NCI-H2029 (cell line): ENCODE measurements around the gene FBXL2.

ENCODE experiments used
- DNase-seq: peaks from one replicate; lab custom pipeline; 2025; lab: John Stamatoyannopoulos, UW

The FBXL2 gene, protein sequence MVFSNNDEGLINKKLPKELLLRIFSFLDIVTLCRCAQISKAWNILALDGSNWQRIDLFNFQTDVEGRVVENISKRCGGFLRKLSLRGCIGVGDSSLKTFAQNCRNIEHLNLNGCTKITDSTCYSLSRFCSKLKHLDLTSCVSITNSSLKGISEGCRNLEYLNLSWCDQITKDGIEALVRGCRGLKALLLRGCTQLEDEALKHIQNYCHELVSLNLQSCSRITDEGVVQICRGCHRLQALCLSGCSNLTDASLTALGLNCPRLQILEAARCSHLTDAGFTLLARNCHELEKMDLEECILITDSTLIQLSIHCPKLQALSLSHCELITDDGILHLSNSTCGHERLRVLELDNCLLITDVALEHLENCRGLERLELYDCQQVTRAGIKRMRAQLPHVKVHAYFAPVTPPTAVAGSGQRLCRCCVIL

DNA sequence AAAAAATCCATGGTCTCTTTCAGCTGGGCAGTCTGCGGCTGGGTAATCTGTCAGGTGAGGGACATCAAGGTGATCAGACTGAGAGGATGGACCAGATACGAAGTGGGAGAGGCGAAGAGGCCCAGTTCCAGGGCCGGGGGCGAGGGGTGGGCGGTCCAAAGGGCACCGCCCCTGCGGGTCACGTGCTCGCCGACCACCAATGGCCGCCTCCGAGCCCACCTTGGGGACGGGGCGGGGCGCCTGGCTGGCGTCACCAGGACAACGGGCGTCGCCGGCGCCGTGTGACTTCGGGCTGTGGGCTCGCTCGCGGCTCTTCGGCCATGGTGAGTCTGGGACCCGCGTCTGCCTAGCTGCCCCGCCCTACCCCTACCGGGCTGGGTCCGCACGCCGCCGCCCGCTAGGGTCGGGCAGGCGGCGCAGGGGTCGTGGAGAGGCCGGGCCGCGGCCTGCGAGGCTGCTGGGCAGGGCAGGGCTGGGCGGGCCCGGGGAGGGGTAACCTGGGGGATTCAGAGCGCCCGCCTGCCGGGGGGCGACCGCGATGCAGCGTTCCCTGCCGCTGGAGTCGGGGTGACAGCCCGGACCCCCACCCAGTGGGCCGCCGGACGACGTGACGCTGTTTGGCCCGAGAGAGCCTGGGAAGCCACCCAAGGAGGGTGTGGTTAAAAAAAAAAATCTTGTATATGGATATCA is at the start of gene FBXL2:
TSS of gene FBXL2 (plus strand) at position 250 of the 690 bp plus-strand sequence. CDS start at position 321, 71 bp downstream.
- peak; percentile 84 for DNase-seq

DNA sequence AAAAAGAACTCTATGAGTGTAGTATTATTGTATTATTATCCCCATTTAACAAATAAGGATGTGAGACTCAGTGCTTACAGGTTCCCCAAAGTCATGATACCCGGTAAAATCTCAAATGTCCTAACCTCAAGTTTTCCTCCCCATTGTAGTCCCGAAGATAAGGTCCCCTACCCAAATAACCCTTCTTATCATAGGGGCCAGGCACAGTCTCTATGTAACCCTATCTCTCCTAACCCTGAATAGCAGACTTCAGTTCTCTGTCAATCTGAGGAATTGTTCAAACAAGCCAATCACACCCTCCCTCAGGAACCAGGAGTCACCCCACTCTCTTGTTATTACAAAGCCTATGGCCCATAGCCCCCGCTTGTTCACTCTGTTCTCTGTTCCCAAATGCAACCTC is 48.2 kb upstream of the FBXL2 start:
- no peak for DNase-seq

DNA sequence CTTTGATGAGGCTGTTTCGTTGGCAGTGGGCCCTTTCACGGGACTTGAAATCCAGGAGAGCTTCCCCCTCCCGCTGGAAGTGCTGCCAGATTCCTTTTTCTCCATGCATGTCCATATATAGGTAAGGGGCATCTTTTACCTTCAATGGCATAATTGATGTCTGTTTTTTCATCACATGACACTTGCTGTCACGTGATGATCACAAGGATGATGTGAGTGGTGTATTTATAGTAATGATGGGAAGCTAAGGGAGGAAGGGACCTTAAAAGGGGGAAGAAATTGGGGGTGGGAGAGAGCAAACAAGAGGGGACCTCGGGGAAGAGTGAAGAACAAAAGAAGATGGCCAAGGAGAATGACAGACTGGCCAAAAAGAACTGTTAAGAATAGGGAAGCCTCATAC is 47.3 kb upstream of the FBXL2 start:
- peak; percentile 39 for DNase-seq

DNA sequence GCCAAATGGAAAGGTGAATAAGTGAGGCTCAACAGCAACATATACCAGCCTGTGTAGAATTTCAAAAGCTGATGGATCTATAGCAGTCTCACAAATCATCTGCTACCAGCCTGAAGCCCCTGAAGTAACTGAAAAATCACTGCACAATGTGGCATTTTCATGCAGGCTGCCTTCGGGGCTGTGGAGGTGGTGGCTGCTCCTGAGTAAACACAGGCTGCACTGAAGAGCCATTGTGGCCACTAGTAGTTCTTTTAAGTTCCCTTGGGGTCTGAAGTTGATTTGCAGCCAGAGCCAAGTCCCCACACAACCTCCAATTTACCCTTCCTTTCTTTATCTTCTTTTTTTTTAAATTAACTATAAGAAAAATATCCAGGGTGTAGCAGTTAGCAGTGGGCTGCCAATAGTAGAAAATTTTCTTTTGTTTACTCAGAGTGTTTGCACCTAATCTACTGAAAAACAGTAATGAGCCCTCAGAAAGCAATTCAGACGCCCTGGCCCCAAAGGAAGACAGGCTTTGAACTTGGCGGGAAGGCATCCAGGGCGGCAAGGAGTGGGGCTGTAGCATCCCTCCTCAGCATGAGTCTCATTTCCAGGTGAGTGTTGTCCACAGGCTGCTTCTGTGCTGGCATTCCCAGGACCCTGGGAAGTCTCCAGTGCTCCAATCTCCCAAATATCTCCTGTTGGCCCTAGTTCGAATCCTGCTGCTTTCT is 45.3 kb upstream of the FBXL2 start:
- DNase-seq, result no peak

DNA sequence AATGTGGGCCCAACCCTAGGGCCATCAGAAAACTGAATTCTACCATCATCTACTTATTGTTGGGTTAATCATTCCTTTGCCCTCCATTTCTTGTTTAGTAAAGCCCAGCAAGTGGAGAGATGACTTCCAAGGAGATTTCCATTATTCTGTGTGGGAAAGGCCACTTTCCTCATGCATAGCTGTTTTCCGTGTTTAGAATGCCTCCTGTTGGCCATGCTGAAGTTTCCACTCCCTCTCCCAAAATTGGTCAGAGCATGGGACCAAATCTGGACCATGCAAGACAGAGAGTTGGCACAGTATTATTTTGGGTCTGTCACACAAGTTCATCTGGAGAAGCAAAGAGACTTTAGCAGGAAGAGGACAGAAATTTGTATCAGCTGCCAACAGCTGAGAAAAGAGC is 43.4 kb upstream of the FBXL2 start:
- DNase-seq, result no peak

DNA sequence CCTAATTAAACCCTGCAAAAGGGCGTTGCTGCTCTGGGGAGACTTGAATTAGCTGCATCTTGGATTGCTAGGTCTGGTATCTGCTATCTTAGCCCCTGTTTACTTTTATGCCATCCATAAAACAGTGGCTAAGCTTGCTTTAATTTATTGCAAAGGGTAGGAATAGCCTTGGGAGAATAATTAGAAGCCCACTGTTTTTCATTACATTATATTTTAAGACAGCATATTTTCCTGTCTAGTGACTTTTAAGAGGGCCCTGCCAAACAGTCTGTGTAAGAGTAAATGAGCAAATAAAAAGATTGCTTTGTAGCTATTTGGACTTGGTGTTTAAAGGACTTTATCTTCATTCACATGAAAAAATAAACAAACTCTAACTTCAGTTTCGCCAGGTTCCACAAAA is 41.2 kb upstream of the FBXL2 start:
- DNase-seq, result no peak

DNA sequence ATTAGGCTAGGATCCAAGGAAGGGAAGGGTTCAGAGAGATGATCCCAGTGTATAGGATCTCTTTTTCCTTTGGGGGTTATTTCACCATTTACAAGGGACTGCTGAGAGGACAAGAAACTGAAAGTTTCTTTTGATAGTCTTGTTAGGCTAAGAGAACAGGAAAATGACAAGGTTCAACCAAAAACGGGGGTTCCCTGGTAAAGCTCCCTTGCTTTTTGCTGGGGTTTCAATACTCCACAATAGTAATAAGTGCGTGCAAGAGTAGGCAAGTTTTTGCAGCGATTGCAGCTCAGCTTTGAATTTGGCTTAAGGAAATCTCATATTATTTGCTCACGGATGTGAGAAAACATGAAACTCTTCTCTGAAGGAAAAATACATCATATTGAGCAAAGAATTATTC is 39.8 kb upstream of the FBXL2 start:
- no peak for DNase-seq

DNA sequence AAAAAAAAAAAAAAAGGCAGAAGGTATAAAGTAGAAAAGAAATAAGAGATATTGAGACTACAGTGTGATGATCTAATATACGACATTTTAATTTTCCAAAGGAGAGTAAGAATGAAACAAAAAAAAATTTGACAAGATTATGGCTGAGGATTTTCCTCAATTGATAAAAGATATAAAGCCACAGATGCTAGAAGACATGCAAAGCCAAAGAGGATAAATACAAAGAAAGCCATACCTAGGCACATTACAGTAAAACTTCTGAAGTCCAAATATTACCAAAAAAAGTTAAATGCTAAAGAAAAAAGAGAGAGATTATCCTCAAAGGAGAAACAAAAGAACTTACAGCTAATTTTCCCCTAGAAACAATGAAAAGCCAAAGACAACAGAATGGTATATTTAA is 38.3 kb upstream of the FBXL2 start:
- no peak for DNase-seq

DNA sequence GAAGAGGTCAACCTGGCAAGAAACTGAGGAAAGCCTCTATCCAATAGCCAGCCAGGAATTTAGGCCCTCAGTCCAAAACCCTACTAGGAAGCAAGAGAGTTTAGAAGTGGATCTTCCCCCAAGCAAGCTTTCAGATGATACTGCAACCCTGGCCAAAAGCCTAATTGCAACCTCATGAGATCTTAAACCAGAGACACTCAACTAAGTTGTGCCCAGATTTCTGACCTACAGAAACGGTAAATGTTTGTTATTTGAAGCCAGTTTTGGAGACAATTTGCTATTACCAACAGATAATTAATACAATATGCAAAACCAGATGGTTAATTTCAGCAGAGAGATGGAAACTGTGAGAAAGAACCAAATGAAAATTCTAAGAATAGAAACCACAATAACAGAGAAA is 37.0 kb upstream of the FBXL2 start:
- DNase-seq, result no peak

DNA sequence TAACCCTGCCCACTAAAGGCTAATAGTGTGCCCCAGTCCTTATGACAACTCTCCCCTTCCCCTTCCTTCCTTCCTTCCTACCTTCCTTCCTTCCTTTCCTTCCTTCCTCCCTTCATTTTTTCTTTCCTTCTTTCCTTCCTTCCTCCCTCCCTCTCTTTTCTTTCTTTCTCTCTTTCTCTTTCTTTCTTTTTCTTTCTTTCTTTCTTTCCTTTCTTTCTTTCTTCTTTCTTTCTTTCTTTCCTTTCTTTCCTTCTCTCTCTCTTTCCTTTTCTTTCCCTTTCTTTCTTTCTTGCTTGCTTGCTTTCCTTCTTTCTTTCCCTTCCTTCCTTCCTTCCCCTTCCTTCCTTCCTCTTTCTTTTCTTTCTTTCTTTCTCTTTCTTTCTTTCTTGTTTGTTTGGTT is 30.5 kb upstream of the FBXL2 start:
- DNase-seq, result no peak

DNA sequence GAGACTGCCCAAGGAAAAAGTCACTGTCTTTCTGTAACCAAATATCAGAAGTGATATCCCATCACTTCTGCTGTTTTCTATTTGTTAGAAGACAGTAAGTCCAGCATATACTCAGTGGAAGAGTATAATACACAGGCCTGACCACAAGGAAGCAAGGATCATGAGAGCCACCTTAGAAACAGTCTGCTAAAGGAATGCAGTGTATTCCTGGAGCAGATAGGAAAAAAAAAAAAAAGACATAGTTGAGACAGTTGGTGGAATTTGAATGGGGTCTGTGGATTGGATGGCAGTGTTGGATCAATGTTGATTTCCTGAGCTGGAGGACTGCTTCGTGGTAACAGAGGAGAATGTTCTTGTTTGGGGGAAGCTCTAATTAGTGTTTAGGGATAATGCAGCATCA is 26.5 kb upstream of the FBXL2 start:
- no peak for DNase-seq

DNA sequence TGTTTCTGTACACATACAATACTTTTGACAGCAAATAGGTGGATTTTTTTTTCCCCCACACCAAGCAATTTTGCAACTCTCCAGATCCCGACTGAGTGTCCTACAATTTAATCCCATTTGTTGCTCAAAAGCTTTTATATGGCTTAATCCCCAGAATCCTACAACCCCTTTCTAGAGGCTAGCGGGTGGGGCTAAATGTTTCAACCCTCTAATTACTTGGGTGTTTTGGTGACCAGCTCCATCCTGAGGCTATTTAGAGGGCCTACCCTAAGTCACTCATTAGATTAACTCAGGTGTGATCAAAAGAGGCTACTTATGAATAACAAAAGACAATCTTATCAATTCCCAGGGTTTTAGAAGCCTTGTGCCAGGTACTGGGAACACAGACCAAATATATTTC is 21.0 kb upstream of the FBXL2 start:
- DNase-seq, result no peak

DNA sequence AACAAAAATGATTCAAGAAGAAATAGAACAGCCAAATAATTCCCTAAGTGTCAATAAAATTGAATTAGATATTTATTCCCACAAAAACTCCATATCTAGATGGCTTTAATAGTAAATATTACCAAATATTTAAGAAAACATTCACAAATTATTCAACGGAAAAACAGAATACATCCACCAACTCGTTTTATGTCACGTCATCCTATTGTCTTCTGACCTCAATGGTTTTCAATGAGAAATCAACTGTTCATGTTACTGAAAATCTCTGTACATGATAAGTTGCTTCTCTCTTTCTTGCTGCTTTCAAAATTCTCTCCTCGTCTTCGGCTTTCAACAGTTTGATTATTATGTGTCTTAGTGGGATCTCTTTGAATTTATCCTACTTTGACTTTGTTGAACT is 17.1 kb upstream of the FBXL2 start:
- DNase-seq, result no peak

DNA sequence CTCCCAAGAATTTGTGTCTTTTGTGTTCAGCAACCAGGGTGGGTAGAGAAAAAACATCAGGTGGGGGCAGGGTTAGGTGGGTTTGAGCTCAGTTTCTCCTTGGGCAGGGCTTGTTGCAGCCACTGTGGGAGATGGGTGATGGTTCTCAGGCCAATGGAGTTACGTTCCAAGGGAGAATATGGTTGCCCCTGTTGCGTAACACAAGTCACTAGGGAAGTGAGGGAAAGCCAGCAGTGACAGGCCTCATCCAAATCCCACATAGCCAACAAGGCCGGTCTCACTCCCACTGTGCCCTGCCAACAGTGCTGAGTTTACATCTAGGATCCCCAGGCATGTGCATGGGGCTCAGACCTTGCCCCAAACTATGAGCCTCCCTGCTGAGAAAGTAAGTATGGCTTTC is 7.9 kb upstream of the FBXL2 start:
- DNase-seq, result no peak

DNA sequence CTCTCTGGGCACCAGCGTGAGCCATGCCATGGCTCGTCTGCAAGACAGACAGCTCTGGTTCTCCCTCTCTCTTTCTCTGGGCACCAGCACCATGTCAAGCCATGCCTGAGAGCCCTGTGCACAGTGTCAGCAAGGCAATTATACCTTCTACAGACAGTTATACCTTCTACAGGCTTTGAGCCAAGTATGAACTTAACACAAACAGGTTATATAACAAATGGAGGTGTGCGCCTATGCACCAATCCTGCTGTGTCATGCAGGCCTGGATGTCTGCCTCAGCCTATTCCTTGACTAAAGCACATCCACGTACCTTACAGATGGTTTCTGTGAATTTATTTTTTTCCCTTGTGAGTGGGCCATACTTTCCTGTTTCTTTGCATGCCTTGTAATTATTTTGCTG is 5.9 kb upstream of the FBXL2 start:
- no peak for DNase-seq

DNA sequence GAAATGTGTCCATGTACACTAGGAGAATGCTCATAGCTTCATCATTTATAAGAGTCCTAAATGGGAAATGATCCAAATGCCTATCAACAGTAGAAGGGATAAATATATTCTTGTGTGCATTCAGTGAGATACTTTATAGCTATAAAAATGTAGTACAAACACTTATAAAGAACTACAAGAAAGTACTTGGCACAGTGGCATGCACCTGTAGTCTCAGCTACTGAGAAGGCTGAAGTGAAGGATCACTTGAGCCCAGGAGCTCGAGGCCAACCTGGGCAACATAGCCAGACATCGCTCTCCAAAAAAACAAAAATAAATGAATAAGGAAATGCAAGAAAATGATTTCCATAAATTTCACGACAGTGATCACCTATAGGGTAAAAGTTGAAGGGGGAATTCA is 3.6 kb upstream of the FBXL2 start:
- no peak for DNase-seq

DNA sequence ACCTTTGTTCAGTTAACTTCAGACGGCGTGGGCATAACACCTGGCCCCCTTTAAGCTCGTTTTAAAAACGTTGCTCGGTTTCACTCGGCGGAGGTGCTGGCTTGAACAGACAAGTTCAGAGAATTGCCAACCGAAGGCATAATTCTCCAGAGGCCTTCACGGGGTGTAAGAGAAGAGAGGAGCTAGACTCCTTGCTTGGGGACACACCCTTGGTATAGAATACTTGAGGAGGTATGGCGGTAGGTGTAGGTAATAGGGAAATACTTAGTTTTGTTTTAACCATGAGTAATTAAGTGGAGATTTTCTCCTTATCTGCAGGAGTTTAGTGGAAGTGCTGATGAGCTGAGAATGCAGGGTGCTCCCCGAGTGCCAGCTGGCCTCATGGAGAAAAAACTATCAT is 921 bp downstream of the FBXL2 start:
- no peak for DNase-seq

DNA sequence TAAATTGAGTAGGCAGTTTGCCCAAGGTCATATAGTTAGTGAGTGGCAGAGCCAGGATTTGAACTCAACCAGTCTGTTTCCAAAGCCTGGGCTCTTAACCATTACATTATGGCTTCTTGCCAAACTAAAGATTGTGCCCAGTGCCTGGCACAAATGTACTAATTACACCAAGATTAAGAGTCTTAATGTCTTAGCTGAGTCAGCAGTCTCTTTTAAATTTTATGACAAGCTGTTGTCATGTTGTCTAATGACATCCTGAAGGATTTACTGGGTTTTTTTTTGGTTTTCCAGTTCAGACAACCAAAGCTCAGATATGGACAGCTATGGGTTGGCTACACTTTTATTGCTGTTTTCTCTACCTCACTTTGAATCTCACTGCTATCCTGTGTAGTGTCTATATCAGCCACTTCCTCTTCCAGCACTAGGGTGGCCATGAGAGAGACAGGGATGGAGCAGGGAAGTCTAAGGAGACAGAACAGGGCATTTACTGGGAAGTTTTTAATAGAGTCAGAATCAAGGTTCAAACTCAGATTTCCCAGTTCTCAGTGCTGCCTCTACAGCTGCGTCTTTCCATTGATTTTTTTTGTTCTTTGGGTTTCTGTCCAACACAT is 10.5 kb downstream of the FBXL2 start:
- no peak for DNase-seq

DNA sequence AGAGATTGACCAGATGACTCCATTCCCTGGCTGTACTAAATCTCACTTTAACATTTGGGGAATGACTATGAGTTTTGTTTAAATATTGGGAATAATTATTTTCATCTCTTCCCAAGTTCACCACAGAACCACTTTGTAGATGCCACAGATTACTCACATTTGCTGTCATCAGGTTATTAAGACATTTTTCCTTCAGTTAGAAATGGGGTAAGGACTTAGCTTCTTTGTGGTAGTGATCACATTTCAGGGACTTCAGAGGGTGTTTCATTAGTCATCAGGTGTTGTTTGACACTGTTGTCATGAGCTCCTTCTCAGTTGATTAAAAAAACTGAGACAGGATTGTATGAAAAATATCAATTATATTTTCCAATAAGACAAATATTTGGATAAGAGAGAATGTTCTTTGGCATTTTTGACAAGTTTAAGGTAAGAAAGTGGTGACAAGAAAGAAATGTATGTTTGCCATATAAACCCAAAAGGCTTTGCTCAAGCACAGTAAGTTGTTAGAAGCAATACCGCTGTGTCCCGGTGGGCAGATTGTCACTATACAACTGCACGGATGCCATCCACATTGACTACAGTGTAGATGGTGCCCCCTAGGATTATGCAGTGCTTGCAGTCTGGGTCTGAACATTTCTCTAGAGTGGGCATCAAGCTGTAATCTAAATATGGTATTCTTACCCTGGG is 22.3 kb downstream of the FBXL2 start:
- DNase-seq, result no peak

DNA sequence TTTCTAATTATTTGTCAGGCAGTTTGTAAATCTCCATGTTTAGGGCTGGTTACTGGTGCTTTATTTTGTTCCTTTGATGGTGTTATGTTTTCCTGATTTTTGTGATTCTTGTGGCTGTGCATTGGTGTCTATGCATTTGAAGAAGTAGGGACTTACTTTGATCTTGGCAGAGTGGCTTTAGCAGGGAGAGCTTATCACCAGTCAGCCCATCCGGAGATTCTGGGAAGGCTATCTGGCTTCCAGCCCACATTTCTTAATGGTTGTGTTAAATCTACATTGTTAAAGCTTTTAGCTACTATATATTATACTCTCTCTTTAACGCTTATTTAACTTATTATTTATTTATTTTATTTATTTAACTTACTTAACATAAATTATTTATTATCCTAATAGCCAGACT is 35.1 kb downstream of the FBXL2 start:
- DNase-seq, result no peak

DNA sequence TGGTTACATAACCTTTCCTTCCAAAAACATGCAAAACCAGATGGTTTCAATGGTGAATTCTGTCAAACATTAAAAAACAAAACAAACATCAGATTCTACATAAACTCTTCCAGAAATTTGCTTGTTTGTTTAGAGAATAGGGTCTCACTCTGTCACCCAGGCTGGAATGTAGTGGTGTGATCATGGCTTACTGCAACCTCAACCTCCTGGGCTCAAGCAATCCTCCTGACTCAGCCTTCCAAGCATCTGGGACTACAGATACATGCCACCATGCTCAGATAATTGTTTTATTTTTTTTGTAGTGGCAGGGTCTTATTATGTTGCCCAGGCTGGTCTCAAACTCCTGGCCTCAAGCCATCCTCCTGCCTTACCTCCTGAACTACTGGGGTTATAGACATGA is 36.1 kb downstream of the FBXL2 start:
- no peak for DNase-seq

DNA sequence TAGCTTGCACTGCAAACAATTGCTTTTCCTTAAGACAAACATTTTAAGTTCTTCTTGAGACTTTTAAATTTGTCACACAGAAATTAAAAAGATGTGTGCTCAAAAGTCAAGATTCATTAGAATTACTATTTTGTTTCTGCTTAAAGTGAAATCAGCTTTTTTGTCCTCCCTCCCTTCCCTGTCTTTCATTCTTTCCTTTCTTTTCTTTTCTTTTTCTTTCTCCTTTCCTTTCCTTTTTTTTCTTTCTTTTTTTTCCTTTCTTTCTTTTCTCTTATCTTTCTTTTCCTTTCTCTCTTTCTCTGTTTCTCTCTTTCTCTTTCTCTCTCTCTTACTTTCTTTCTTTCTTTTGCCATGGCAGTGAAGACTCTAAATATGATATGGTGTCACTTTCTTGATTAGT is 37.8 kb downstream of the FBXL2 start:
- no peak for DNase-seq
